ENCODE measurements around the gene ISOC2.

The ISOC2 gene

GRCh38 chr19:55457683-55458457 is 3.6 kb downstream of the ISOC2 start:
- no peak for TF ChIP-seq CTCF (IDR thresholded peaks at IDR 0.05; ENCODE audit: low read depth, low read length)

GRCh38 chr19:55456347-55456746 is 5.1 kb downstream of the ISOC2 start:
- no peak for DNase-seq (ENCODE audit: extremely low read depth, low read depth)
- no peak for TF ChIP-seq CTCF (IDR thresholded peaks at IDR 0.05; ENCODE audit: low read depth, low read length)

More at GRCh38 chr19:55457683-55458457, 3.6 kb downstream of the ISOC2 start:
- no peak for DNase-seq (ENCODE audit: extremely low read depth, low read depth)

- TF ChIP-seq CTCF (IDR thresholded peaks at IDR 0.05; ENCODE audit: low read depth, low read length) = no peak
- no peak for DNase-seq (ENCODE audit: extremely low read depth, low read depth)
Observed at GRCh38 chr19:55455576-55456235, 5.7 kb downstream of the ISOC2 start.

GRCh38 chr19:55454787-55455243 is 6.6 kb downstream of the ISOC2 start:
- DNase-seq (ENCODE audit: extremely low read depth, low read depth) = no peak
- peak; percentile 72 for TF ChIP-seq CTCF (IDR thresholded peaks at IDR 0.05; ENCODE audit: low read depth, low read length)

- DNase-seq (ENCODE audit: extremely low read depth, low read depth) = no peak
- no peak for TF ChIP-seq CTCF (IDR thresholded peaks at IDR 0.05; ENCODE audit: low read depth, low read length)
Observed at GRCh38 chr19:55453511-55454260, 7.8 kb downstream of the ISOC2 start.

- no peak for TF ChIP-seq CTCF (IDR thresholded peaks at IDR 0.05; ENCODE audit: low read depth, low read length)
- DNase-seq (ENCODE audit: extremely low read depth, low read depth) = no peak
Observed at GRCh38 chr19:55452749-55453346, 8.6 kb downstream of the ISOC2 start.
